ENCODE results near the gene TOP3B.

TOP3B gene

GRCh38 chr22:21945453-21946261 lies 36.9 kb downstream of the TOP3B start:
- TF ChIP-seq ZNF8 (CRISPR knock-in tag; IDR thresholded peaks at IDR 0.05): no peak
- TF ChIP-seq ISL1 (CRISPR knock-in tag; IDR thresholded peaks at IDR 0.05): no peak
- TF ChIP-seq POU6F1 (CRISPR knock-in tag; IDR thresholded peaks at IDR 0.05; ENCODE audit: borderline replicate concordance, low read depth): no peak
- TF ChIP-seq RARB (CRISPR knock-in tag; IDR thresholded peaks at IDR 0.05): no peak
- TF ChIP-seq CSRNP3 (CRISPR knock-in tag; IDR thresholded peaks at IDR 0.05): no peak
- no peak for TF ChIP-seq OSR1 (CRISPR knock-in tag; IDR thresholded peaks at IDR 0.05)
- TF ChIP-seq CREB5 (CRISPR knock-in tag; IDR thresholded peaks at IDR 0.05; ENCODE audit: low read depth): no peak
- no peak for TF ChIP-seq ZFP3 (CRISPR knock-in tag; IDR thresholded peaks at IDR 0.05)
- no peak for TF ChIP-seq ZNF565 (CRISPR knock-in tag; conservative IDR thresholded peaks at IDR 0.05; ENCODE audit: low read depth)
- no peak for TF ChIP-seq BACH2 (CRISPR knock-in tag; IDR thresholded peaks at IDR 0.05; ENCODE audit: borderline replicate concordance)
- TF ChIP-seq ESRRG (CRISPR knock-in tag; IDR thresholded peaks at IDR 0.05): no peak
- TF ChIP-seq ARNTL (CRISPR knock-in tag; IDR thresholded peaks at IDR 0.05; ENCODE audit: borderline replicate concordance, low read depth): no peak
- no peak for TF ChIP-seq ZFP30 (CRISPR knock-in tag; IDR thresholded peaks at IDR 0.05)
- TF ChIP-seq SNAI2 (CRISPR knock-in tag; IDR thresholded peaks at IDR 0.05): no peak
- TF ChIP-seq CSDC2 (CRISPR knock-in tag; IDR thresholded peaks at IDR 0.05): no peak
- no peak for TF ChIP-seq TOX (CRISPR knock-in tag; IDR thresholded peaks at IDR 0.05; ENCODE audit: borderline replicate concordance)
- TF ChIP-seq PPARA (CRISPR knock-in tag; IDR thresholded peaks at IDR 0.05; ENCODE audit: borderline replicate concordance): no peak
- no peak for ATAC-seq

GRCh38 chr22:21944871-21945270 lies 37.7 kb downstream of the TOP3B start:
- no peak for TF ChIP-seq CSRNP3 (CRISPR knock-in tag; IDR thresholded peaks at IDR 0.05)
- no peak for TF ChIP-seq RARB (CRISPR knock-in tag; IDR thresholded peaks at IDR 0.05)
- no peak for TF ChIP-seq CSDC2 (CRISPR knock-in tag; IDR thresholded peaks at IDR 0.05)
- TF ChIP-seq GLIS3 (CRISPR knock-in tag; IDR thresholded peaks at IDR 0.05): no peak
- no peak for ATAC-seq

- TF ChIP-seq ISL1 (CRISPR knock-in tag; IDR thresholded peaks at IDR 0.05) (no peak), ZNF8 (CRISPR knock-in tag; IDR thresholded peaks at IDR 0.05) (no peak)
- no peak for ATAC-seq
Measured at GRCh38 chr22:21943571-21944448, 38.8 kb downstream of the TOP3B start.

- no peak for TF ChIP-seq ISL1 (CRISPR knock-in tag; IDR thresholded peaks at IDR 0.05)
- ATAC-seq: peak; percentile 58
Measured at GRCh38 chr22:21942407-21943343, 39.9 kb downstream of the TOP3B start.

All from SK-N-SH treated with all-trans-retinoic acid at 6 μM for 48 hours (cell line).